NCI-H128 (cell line): ENCODE results near the gene SPRR2F.

Source experiments
- DNase-seq: peaks from one replicate; lab custom pipeline; 2025; ENCODE audit not compliant: unreplicated experiment; lab: John Stamatoyannopoulos, UW

Gene SPRR2F

DNA sequence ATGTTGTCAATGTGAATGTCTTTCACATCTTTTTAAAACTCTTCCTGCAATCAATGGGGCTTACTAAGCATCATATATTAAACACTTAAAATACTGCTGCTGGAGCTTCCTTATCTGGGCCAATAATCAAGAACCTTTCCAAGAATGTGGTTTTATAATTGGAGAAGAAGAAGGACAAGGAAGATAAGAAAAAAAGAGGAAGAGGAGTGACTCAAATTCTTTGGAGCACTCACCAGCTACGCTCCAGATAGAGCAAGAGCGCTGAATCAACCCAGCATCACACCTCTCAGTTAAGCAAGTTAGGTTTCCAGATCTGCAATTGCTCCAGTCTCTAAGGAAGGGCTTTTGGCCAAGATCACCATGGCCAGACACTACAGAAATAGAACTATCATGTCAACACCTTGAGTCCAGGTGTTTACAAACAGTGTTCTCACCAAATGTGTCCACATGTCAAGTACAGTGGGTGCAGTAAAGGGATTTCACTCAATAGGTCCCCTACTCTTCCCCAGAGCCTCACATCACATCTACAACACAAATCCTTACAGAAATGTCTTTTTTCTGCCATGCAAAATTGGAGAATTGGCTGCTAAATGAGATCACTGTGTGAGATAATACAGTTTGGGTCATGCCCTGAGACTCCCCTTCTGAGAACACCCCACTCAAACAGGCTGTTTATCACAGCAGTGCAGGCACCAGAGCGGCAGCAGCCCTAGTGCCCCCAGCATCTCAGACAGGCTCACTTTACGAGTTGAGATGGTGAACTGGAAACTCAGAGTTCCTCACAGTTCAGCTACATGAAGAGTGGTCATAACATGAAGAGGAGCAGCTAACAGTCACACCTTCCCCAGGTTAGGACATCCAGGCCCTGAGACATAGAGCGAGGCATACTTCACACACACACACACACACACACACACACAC, 40.2 kb downstream of the SPRR2F start:
- no peak for DNase-seq

DNA sequence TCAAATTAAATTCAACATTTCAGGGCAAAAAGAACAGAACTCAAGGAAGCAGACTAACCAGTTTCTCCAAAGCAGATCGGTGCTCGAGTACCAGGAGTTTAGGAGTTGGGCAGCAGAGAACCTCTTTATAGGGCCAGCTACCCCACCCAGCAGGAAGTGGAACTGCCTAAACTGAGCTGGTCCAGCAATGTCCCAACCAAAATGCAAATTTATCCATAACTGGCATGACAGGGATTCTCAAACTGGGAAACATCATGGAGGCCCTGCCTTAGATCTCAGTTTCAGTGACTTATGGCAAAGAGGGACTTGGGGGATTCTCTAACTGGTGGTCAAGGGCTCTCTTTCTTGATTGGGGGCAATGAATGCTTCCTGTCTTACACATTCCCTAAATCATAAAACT, 41.8 kb downstream of the SPRR2F start, which contains the start of gene SPRR2B:
Gene SPRR2B (minus strand): TSS at position 101 of the 400 bp plus-strand sequence. CDS start 772 bp downstream, outside the sequence.
- DNase-seq: no peak

DNA sequence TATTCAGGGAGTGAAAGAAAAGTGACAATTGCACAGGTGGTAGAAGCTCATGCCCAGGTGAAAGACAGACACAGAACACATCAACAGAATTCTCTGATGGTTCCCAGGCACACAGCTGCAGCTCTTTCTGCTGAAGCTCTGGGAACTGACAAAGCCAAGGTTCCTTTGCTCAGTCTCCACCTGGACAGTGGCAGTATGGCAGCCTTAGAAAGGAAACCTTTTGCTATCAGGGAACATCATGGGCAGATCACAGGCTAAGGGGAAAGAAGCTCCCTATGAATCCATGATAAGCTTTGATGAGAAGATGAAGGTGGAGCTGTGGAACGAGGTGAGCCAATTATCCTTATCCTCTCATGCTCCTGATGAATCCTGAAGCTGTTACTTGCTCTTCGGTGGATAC, 43.1 kb downstream of the SPRR2F start:
- no peak for DNase-seq
